ENCODE results near the gene HSP90B1.

The HSP90B1 gene

GRCh38 chr12:103930034-103930786 is at the start of gene HSP90B1:
TSS of gene HSP90B1 (plus strand) at chr12:103930410. CDS start at chr12:103930516, 106 bp downstream.
- DNase-seq (ENCODE audit: low read depth in 2 of 2): peak; percentile 100

GRCh38 chr12:103881261-103881660 is 48.9 kb upstream of the HSP90B1 start:
- DNase-seq (ENCODE audit: low read depth in 2 of 2): no peak

DNA sequence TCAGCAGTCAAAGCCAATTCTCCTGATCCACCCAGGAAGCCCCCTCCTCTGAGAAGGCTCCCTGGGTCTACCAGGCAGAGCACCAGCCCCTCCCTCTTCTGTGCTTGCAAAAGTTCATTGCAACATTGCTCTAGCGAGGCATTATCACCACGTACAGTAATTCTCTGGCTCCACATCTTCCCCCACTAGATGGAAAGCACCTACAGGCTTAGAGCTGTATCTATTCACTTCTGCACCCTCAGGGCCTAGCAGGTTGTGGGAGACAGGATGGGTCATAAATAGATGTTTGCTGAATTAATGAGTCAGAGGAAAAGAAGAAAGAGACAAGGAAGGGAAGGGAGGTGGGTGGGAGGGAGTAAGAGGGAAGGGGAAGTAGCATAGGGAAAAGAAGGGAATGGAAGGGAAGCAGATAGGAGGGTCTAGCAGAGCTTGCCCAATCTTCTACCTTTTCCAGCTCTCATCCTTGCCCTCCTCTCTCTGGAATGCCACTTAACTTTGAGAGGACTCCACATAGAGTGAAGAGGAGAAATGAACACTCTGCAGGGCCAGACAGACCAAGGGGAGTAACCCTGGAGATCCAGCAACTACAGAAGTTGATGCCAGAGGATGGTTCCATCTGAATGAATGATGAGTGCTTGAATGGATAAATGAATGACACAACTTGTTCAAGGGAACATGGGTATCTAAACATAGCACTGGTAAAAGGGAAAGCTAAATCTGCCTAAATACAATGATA is 47.2 kb upstream of the HSP90B1 start:
- DNase-seq (ENCODE audit: low read depth in 2 of 2): no peak

GRCh38 chr12:103883908-103884307 is 46.3 kb upstream of the HSP90B1 start:
- no peak for DNase-seq (ENCODE audit: low read depth in 2 of 2)

GRCh38 chr12:103884316-103884715 is 45.9 kb upstream of the HSP90B1 start:
- DNase-seq (ENCODE audit: low read depth in 2 of 2): no peak

DNA sequence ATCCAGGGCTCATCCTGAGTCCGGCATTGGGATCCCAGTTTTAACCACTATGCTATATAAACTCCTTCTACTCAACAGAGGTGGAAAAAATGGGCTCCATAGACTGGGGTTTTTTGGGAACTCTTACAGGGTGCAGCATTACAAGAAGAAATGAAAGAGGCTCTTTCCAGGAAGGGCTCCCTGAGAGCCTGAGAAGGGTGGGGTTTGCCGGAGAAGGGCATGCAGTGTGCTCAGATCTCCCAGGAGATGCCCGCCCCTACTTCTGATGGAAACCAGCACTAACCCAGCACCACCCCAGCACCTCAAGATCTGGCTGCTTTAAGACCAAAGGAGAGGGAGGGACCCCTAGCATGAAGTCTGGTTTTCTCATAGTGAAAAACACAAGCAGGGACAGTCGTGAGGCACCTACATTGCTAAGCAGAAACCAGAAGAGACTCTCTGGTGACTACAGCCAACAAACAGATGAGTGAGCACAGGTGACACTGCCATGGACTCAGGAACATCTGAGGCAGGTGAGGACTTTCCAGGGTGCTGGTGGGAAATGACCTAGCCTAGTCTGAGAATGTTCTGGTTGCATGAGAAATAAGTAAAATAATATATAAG is 43.9 kb upstream of the HSP90B1 start:
- DNase-seq (ENCODE audit: low read depth in 2 of 2): no peak

GRCh38 chr12:103887738-103888137 is 42.5 kb upstream of the HSP90B1 start:
- DNase-seq (ENCODE audit: low read depth in 2 of 2): no peak

DNA sequence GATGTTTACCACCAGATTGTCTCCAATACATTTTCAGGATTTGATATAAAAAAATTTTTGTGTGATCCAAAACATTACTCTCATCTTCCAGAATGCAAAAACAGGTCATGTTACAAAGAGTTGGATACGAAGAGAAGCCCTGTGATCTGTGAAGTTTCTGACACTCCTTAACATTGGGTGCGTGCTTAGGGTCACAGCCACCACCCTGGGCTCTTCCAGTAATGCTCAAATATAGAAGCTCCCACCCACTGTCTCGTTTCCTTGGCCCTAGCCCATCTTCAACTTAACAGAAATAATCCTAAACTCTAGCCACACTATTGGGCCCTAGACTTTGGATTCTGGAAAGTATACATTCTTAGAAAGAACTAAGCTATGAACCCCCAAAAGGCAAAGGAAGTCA is 32.9 kb upstream of the HSP90B1 start:
- no peak for DNase-seq (ENCODE audit: low read depth in 2 of 2)

DNA sequence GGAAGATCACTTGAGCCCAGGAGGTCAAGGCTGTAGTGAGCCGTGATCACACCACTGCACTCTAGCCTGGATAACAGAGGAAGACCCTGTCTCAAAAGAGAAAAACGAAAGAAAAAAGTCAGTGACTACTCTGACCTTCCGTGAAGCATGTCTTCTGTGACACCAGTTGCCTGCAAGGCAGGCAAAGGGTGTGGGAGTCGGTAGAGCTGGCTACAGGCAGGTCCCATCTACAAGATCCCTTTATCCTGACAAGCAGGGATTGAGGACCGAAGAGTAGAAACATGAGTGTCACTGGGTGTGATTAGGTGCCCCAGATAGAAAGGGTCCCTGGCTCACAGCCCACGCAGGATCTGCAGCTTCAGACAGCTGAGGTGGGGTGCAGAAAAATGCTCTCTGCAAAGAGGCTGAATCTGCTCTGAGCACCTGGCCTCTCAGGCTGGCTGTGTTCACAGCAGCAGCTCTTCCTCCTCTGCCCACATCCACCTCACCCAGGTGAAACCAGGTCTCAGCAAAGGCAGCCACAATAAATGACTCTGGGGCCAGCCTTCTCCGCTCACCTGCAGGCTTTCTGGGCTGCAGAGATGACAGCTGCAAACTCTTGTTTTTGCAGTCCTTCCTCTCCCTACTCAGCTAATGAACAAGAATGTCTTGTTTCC is 28.6 kb upstream of the HSP90B1 start:
- DNase-seq (ENCODE audit: low read depth in 2 of 2): no peak

- DNase-seq (ENCODE audit: low read depth in 2 of 2): no peak
Measured at GRCh38 chr12:103903993-103904392, 26.2 kb upstream of the HSP90B1 start.

- no peak for DNase-seq (ENCODE audit: low read depth in 2 of 2)
Measured at GRCh38 chr12:103905730-103906349, 24.4 kb upstream of the HSP90B1 start.

GRCh38 chr12:103908246-103908541 is 22.0 kb upstream of the HSP90B1 start:
- DNase-seq (ENCODE audit: low read depth in 2 of 2): no peak

DNA sequence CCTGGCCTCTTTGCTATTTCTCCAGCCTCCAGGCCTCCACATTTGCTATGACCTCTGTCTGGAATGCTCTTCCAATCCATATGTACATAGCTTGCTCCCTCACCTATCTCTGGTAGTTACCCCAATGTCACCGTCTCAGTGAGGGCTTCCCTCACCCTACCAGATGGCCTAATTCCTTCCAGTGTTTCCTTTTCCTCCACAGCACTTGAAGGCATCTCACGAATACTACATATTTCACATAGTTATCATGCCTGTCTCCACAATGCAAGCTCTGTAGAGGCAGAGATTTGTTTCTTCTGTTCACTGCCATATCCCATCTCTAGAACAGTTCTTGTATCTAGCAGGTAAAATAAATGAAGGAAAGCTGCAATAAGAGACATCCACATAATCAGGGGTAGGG is 21.3 kb upstream of the HSP90B1 start:
- DNase-seq (ENCODE audit: low read depth in 2 of 2): no peak

DNA sequence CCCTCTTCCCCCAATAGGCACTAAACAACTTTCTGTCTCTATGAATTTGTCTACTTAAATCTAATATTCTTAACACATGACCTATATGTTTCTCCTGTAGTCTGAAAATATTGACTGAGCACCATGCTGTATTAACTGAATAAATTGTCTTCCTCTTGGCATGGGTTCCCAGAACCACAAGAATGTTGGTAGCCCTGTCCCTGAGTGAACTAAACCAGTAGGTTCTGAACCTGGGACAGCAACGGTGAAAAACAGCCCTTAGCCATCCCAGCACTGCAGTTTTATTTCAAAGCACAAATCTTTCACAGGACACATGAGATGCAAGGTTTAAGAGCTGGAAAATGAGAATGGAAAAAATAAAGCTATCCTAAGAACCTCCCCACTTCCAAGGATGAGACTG is 20.4 kb upstream of the HSP90B1 start:
- DNase-seq (ENCODE audit: low read depth in 2 of 2): no peak

DNA sequence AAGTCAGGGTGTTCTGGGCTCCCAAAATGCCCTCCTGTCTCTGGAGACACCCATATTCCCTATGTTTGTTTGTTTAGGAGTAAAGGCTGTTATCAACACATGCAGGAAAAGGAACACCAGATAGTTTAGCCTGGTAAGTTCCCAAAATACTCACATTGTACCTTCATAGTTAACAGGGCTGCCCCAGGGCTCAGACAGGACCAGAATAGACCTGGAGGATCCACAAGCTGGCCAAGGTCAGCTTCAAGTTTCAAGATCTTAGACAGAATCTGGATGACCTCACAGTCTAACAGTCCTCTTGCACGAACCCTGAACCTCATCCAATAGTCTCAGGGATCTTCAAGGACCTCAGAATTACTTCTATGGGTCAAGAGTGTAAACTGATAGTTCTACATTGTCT is 18.1 kb upstream of the HSP90B1 start:
- no peak for DNase-seq (ENCODE audit: low read depth in 2 of 2)

- DNase-seq (ENCODE audit: low read depth in 2 of 2): no peak
Measured at GRCh38 chr12:103913100-103913499, 17.1 kb upstream of the HSP90B1 start.

DNA sequence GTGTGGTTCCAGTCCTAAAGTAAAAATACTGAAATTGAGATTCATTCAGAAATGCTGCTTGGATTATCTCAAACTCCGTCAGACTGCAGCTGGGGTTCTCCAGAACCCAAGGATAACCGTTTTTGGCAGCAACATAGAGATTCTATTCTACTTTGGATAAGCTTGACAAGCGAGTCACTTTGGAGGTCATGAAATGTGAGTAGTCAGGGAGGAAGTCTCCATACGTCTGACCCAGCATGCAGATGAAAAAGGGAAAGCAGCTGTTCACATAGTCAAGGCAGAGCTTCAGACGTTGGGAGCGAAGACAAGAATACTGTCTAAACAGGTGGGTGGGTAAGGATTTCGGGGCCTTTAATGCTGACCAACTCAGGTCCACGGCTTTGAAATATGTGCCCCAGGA is 14.9 kb upstream of the HSP90B1 start:
- DNase-seq (ENCODE audit: low read depth in 2 of 2): no peak

DNA sequence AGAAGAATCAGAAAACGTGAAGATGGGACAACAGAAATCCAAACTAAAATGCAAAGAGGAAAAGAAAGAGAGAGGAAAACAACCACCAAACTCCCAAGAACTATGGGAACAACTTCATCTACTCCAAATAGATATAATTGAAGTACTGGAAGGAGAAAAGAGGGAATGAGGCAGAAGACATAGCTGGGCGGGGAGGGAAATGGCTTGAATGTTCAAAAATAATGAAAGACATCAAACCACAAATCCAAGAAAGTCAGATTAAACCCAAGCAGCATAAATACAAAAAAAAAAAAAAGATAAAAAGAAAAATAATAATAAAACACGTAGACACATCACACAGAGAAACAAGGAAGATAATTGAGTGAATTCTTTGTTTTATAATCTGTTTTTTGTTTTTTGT is 12.3 kb upstream of the HSP90B1 start:
- DNase-seq (ENCODE audit: low read depth in 2 of 2): no peak

GRCh38 chr12:103924761-103925641 is 5.2 kb upstream of the HSP90B1 start:
- no peak for DNase-seq (ENCODE audit: low read depth in 2 of 2)

- DNase-seq (ENCODE audit: low read depth in 2 of 2): peak; percentile 13 to 22
Measured at GRCh38 chr12:103928682-103929045, 1.5 kb upstream of the HSP90B1 start.

All from activated CD8-positive, alpha-beta memory T cell treated with anti-CD3 and anti-CD28 coated beads for 4 hours (primary cell).